ENCODE measurements around the gene EGLN2. TPM values are rescaled to one million over a fixed set of nuclear protein-coding genes. Genes with fewer than 3 reads are reported as not detected.

The EGLN2 gene
- total RNA-seq, 2 donors from 2014 or later: 41.7 to 61.3 TPM

- Histone ChIP-seq H3K27ac (peak overlapping the region; percentile 87 to 98), H3K27me3 (no peaks in the 10 kb centered on the region), H3K4me1 (peaks cover 0 to 42% of the 10 kb centered on the region in 2 donors), H3K9me3 (no peaks in the 10 kb centered on the region), H3K4me3 (peak overlapping the region; percentile 41 to 80), H3K36me3 (peaks cover 21% of the 10 kb centered on the region)
- no peak for DNase-seq (ENCODE audit: low spot score)
- peak in 1 of 2 donors; percentile 56 for TF ChIP-seq CTCF (IDR thresholded peaks at IDR 0.05)
These were observed 868 bp upstream of the EGLN2 start for GRCh38 chr19:40797963-40798682.

GRCh38 chr19:40799558-40800338, 757 bp downstream of the EGLN2 start:
- no peak for DNase-seq (ENCODE audit: low spot score)
- Histone ChIP-seq H3K27ac (peak overlapping the region; percentile 96 to 98), H3K9me3 (no peaks in the 10 kb centered on the region), H3K4me1 (peaks cover 3 to 58% of the 10 kb centered on the region in 2 donors), H3K27me3 (no peaks in the 10 kb centered on the region), H3K4me3 (peak overlapping the region; percentile 80 to 99), H3K36me3 (peaks cover 21% of the 10 kb centered on the region)
- no peak for TF ChIP-seq CTCF (IDR thresholded peaks at IDR 0.05)

GRCh38 chr19:40800339-40800996, 1.5 kb downstream of the EGLN2 start:
- peak overlapping the region; percentile 80 to 99 for H3K4me3 ChIP-seq
- H3K4me1 ChIP-seq: peaks cover 3 to 65% of the 10 kb centered on the region in 2 donors
- no peaks in the 10 kb centered on the region for H3K27me3 ChIP-seq
- H3K9me3 ChIP-seq: no peaks in the 10 kb centered on the region
- no peak for TF ChIP-seq CTCF (IDR thresholded peaks at IDR 0.05)
- peaks cover 21% of the 10 kb centered on the region for H3K36me3 ChIP-seq
- DNase-seq (ENCODE audit: low spot score): no peak
- peak overlapping the region; percentile 96 to 98 for H3K27ac ChIP-seq

- peak overlapping the region; percentile 86 to 96 for H3K27ac ChIP-seq
- H3K9me3 ChIP-seq: no peaks in the 10 kb centered on the region
- peaks cover 3 to 71% of the 10 kb centered on the region in 2 donors for H3K4me1 ChIP-seq
- no peaks in the 10 kb centered on the region for H3K27me3 ChIP-seq
- no peak for TF ChIP-seq CTCF (IDR thresholded peaks at IDR 0.05)
- peak overlapping the region in 1 of 2 donors; percentile 80 for H3K4me3 ChIP-seq
- DNase-seq (ENCODE audit: low spot score): no peak
- H3K36me3 ChIP-seq: peaks cover 21% of the 10 kb centered on the region
These were observed 2.0 kb downstream of the EGLN2 start for GRCh38 chr19:40800997-40801377.

GRCh38 chr19:40801426-40802299, 2.7 kb downstream of the EGLN2 start:
- TF ChIP-seq CTCF (IDR thresholded peaks at IDR 0.05): no peak
- Histone ChIP-seq H3K4me1 (peaks cover 3 to 77% of the 10 kb centered on the region in 2 donors), H3K9me3 (no peaks in the 10 kb centered on the region), H3K27ac (peak overlapping the region; percentile 86 to 96), H3K27me3 (no peaks in the 10 kb centered on the region), H3K36me3 (peaks cover 21% of the 10 kb centered on the region), H3K4me3 (peak overlapping the region in 1 of 2 donors; percentile 80)
- no peak for DNase-seq (ENCODE audit: low spot score)

Measured in right atrium auricular region (tissue), 2 donors.